ENCODE measurements around the gene CSPG4. TPM values are rescaled to one million over a fixed set of nuclear protein-coding genes. Genes with fewer than 3 reads are reported as not detected.

Gene CSPG4
- total and polyA plus RNA-seq, 2 of the 13 experiments (the other 11 are each of a cell fraction or from before 2014, with no cell fraction given): 0.01 to 0.04 TPM

DNA sequence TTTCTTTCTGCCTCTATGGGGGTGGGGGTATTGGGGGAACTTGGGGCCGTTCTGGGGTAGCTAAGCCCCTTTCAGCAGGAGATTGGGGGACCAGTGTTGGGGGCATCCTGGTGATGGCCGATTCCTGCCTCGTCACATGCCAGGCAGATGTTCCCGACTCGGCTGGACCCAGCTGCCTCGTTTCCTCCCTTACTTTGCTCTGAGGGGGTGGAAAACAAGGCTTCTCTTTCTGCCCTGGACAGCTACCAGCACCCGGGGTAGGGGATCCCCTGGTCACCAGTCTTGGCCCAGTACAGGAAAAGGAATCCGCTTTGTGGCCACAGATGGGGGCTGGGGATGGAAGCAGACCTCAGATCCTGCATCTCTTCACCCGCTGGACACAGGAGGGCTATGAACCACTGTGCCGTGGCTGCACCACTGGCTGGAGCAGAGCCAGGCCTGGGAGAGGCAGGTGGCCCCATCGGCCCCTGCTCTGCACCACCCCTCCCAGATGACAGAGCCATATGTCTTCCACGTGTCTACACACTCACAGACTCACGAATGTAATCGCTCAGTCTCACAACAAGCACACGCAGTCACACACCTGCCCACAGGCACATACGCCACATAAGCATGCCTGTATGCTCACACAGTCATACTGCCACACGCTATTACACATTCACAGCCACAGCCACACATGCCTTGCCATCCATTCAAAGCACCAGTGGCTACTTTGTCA, 52.6 kb downstream of the CSPG4 start (continued):
- TF ChIP-seq, protein P1, sequence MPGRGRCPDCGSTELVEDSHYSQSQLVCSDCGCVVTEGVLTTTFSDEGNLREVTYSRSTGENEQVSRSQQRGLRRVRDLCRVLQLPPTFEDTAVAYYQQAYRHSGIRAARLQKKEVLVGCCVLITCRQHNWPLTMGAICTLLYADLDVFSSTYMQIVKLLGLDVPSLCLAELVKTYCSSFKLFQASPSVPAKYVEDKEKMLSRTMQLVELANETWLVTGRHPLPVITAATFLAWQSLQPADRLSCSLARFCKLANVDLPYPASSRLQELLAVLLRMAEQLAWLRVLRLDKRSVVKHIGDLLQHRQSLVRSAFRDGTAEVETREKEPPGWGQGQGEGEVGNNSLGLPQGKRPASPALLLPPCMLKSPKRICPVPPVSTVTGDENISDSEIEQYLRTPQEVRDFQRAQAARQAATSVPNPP (CRISPR knock-in tag; IDR thresholded peaks at IDR 0.05): no peak
- no peak for TF ChIP-seq ZMYM3 (CRISPR knock-in tag; IDR thresholded peaks at IDR 0.05)
- TF ChIP-seq ZNF558 (CRISPR knock-in tag; IDR thresholded peaks at IDR 0.05; ENCODE audit: borderline replicate concordance): no peak

DNA sequence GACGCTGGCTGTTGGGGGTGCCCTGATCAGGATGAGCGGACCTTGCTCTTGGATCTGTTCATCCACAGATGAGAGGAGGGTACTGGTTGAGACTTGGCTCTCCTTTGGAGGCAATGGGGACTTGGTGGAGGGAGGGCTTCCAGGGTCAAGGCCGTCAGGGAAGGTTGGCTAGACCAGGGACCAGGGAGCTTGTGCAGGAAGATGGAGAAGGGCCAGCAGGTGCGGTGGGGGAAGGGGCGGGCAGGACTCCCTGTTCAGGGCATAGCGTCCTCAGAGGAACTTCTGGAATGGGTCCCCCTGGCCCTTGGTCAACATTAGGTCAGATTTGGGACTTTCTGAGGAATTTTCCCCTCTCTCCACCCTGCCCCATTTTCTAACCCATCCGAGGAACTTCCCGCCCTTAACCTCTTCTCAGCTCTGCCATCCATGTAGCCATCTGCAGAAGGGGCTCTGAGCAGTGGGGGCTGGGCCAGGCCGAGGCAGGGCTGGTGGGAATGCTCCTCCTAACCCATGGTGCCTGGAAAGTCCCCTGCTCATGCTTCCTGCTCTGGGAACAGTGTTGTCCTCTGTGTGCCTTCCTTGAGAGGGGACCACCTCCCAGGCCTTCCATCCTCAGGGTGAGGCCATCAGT, 53.4 kb downstream of the CSPG4 start:
- Histone ChIP-seq H4K20me1 (ENCODE audit: insufficient read depth, low read length) (peaks cover 19% of the 10 kb centered on the region; the same call in 1 of the 2 replicates), H3K4me2 (ENCODE audit: low read depth, low read length) (no peak overlapping the region), H2AFZ (ENCODE audit: low read length) (no peak overlapping the region), H3K9me3 (ENCODE audit: low read length) (no peaks in the 10 kb centered on the region), H3K4me3 (replicated peaks in 1 of 3; ENCODE audit: insufficient read depth in 1 of 3, low read depth in 2 of 3, low read length in 3 of 3) (no peak overlapping the region), H3K36me3 (replicated peaks in 1 of 2; ENCODE audit: control insufficient read depth in 1 of 2, insufficient read depth in 2 of 2, low read length in 2 of 2) (peaks cover 11 to 30% of the 10 kb centered on the region in 2 experiments; a peak in 4 of 5 replicates), H3K79me2 (ENCODE audit: insufficient read depth, low read length) (peaks cover 20% of the 10 kb centered on the region), H3K27me3 (ENCODE audit: control insufficient read depth in 1 of 2, insufficient read depth in 2 of 2, low read length in 2 of 2) (no peaks in the 10 kb centered on the region), H3K27ac (ENCODE audit: extremely low read length, insufficient read depth, low read length) (no peak overlapping the region), H3K4me1 (ENCODE audit: insufficient read depth, low read length) (peaks cover 49% of the 10 kb centered on the region), H3K9ac (ENCODE audit: insufficient read depth, low read depth, low read length) (no peak overlapping the region)
- DNase-seq (ENCODE audit: low spot score) (no peak), FAIRE-seq (no peak), ATAC-seq (no peak)
- intact Hi-C loops (cut with micrococcal nuclease; ENCODE audit: unreplicated experiment): no loop called here
- CTCF ChIA-PET (ENCODE audit: low intra/inter-chr PET ratio, low total read pairs): no interaction called here
- no TSS peak for BruUV-seq (replicated peaks)
- 96% methylated on average over 9 of the region's 9 CpGs for WGBS (ENCODE audit: low lambda C conversion rate)
- POLR2A ChIA-PET: interaction anchor here (1.0 to 3.2 kb wide), 4 partner anchors 7 to 208 kb away, joined by 7 to 20 read pairs (median 16); partner anchors contain the start of genes IMP3, SIN3A and SNX33
- in situ Hi-C loops (cut with HindIII; ENCODE audit: extremely low pct_ligation_motif_present, low pct_unique_long_range_greater_than_20kb): no loop called here
- TF ChIP-seq DR1 (CRISPR knock-in tag; IDR thresholded peaks at IDR 0.05): no peak
- no peak for TF ChIP-seq ZNF367 (CRISPR knock-in tag; IDR thresholded peaks at IDR 0.05; ENCODE audit: borderline replicate concordance)
- no peak for TF ChIP-seq BRD4 (CRISPR knock-in tag; IDR thresholded peaks at IDR 0.05)
- TF ChIP-seq, protein P2, sequence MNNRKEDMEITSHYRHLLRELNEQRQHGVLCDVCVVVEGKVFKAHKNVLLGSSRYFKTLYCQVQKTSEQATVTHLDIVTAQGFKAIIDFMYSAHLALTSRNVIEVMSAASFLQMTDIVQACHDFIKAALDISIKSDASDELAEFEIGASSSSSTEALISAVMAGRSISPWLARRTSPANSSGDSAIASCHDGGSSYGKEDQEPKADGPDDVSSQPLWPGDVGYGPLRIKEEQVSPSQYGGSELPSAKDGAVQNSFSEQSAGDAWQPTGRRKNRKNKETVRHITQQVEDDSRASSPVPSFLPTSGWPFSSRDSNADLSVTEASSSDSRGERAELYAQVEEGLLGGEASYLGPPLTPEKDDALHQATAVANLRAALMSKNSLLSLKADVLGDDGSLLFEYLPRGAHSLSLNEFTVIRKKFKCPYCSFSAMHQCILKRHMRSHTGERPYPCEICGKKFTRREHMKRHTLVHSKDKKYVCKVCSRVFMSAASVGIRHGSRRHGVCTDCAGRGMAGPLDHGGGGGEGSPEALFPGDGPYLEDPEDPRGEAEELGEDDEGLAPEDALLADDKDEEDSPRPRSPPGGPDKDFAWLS (CRISPR knock-in tag; IDR thresholded peaks at IDR 0.05; ENCODE audit: borderline replicate concordance): no peak
- TF ChIP-seq MIER3 (CRISPR knock-in tag; IDR thresholded peaks at IDR 0.05; ENCODE audit: borderline replicate concordance): no peak
- TF ChIP-seq ZNF256 (CRISPR knock-in tag; conservative IDR thresholded peaks at IDR 0.05): no peak
- TF ChIP-seq SRY (CRISPR knock-in tag; IDR thresholded peaks at IDR 0.05): no peak
- no peak for TF ChIP-seq ZNF782 (CRISPR knock-in tag; IDR thresholded peaks at IDR 0.05; ENCODE audit: borderline replicate concordance)
- no peak for TF ChIP-seq MEIS2 (CRISPR knock-in tag; IDR thresholded peaks at IDR 0.05)
- TF ChIP-seq ZEB1 (IDR thresholded peaks at IDR 0.05; ENCODE audit: insufficient replicate concordance, low read depth): no peak
- no peak for TF ChIP-seq KAT8 (CRISPR knock-in tag; IDR thresholded peaks at IDR 0.05)

Data from HepG2 (cell line).